OCI-LY7 (cell line): ENCODE data around the gene CAPN13. TPM values are rescaled to one million over a fixed set of nuclear protein-coding genes. Genes with fewer than 3 reads are reported as not detected.

Source experiments
- BruUV-seq: library from RNA; stranded (reverse); fragments of 400-500 nt; replicated peaks from 2 replicates; lab custom pipeline; 2021; lab: Mats Ljungman, UMichigan
- CTCF ChIA-PET: fragments of 300-600 bp; sonication (Branson Sonifier 250); formaldehyde crosslinking; loops from one replicate; lab custom pipeline; 2022; ENCODE audit warnings: antibody characterized with exemption; ENCODE audit not compliant: unreplicated experiment; lab: Charles Lee
- POLR2A ChIA-PET: fragments of 300-600 bp; sonication (Branson Sonifier 250); formaldehyde crosslinking; loops from one replicate; lab custom pipeline; 2022; ENCODE audit warnings: antibody characterized with exemption; lab: Charles Lee
- DNase-seq: peaks from one replicate; pipeline ENCODE4 v3.0.0-alpha.2; 2015; ENCODE audit warnings: low spot score
- H2AFZ ChIP-seq: fragments of 200-600 bp; sonication (generic), shearing (Covaris generic); 2 replicates; pipeline ENCODE4 v1.6.1; 2014; ENCODE audit warnings: mild to moderate bottlenecking, antibody characterized with exemption, low read length, moderate library complexity
- H3K27ac ChIP-seq: fragments of 200-600 bp; sonication (generic); 2 replicates; pipeline ENCODE4 v1.5.1; 2014; ENCODE audit warnings: mixed run types, low read depth, mild to moderate bottlenecking, moderate library complexity, low read length, inconsistent platforms; ENCODE audit not compliant: poor library complexity, severe bottlenecking
- H3K36me3 ChIP-seq: fragments of 200-600 bp; sonication (generic); 2 replicates; pipeline ENCODE4 v1.6.1; 2014; ENCODE audit warnings: mild to moderate bottlenecking, antibody characterized with exemption, low read length, moderate library complexity, mixed read lengths; ENCODE audit not compliant: insufficient read depth
- H3K4me1 ChIP-seq: fragments of 200-600 bp; sonication (generic); 2 replicates; pipeline ENCODE4 v1.5.1; 2014; ENCODE audit warnings: mild to moderate bottlenecking, low read length; ENCODE audit not compliant: insufficient read depth, poor library complexity, severe bottlenecking
- H3K4me2 ChIP-seq: fragments of 200-600 bp; sonication (generic); 2 replicates; pipeline ENCODE4 v1.6.1; 2014; ENCODE audit warnings: mild to moderate bottlenecking, low read length
- H3K4me3 ChIP-seq: fragments of 200-600 bp; sonication (generic); 2 replicates; pipeline ENCODE4 v1.5.1; 2014; ENCODE audit warnings: mild to moderate bottlenecking, low read depth, low read length; ENCODE audit not compliant: poor library complexity, severe bottlenecking
- H3K79me2 ChIP-seq: fragments of 200-600 bp; sonication (generic); 2 replicates; pipeline ENCODE4 v1.6.1; 2016; ENCODE audit warnings: low read depth, mild to moderate bottlenecking, low read length, moderate library complexity, mixed read lengths; ENCODE audit not compliant: insufficient read depth
- H3K9me2 ChIP-seq: fragments of 200-600 bp; sonication (generic); 2 replicates; pipeline ENCODE4 v1.6.1; 2016; ENCODE audit warnings: mild to moderate bottlenecking, low read length, mixed read lengths; ENCODE audit not compliant: insufficient read depth
- H3K9me3 ChIP-seq: fragments of 200-600 bp; sonication (generic); 2 replicates; pipeline ENCODE4 v1.6.1; 2014; ENCODE audit warnings: mild to moderate bottlenecking, mixed run types, low read length, mixed read lengths
- H4K20me1 ChIP-seq: fragments of 200-600 bp; sonication (generic); 2 replicates; pipeline ENCODE4 v1.6.1; 2014; ENCODE audit warnings: mild to moderate bottlenecking, antibody characterized with exemption, low read length, moderate library complexity, mixed read lengths; ENCODE audit not compliant: insufficient read depth
- EZH2phosphoT487 ChIP-seq: fragments of 200-600 bp; sonication (generic); IDR thresholded peaks from 2 replicates; pipeline ENCODE4 v1.6.1; 2018; ENCODE audit warnings: low read depth, borderline replicate concordance, mild to moderate bottlenecking, mixed run types, antibody characterized with exemption, low read length, moderate library complexity, mixed read lengths
- intact Hi-C: fragments of 100-400 bp; cut with micrococcal nuclease; formaldehyde crosslinking; loops from one replicate; pipeline ENCODE4 v1.10.0; 2022; ENCODE audit not compliant: unreplicated experiment
- total RNA-seq, 2 experiments: library from RNA; depleted of rRNA in 1 of 2; stranded (reverse); fragments of >200 nt in 1 of 2; shearing (Covaris generic) in 1 of 2; gene quantifications; 2 replicates each; pipeline ENCODE4 v1.2.3, GENCODE V29; 2014 to 2022
- TF ChIP-seq, protein P1 (sequence below): fragments of 200-600 bp; sonication (generic); conservative IDR thresholded peaks from 2 replicates; pipeline ENCODE4 v1.5.1; 2014; ENCODE audit warnings: mild to moderate bottlenecking, antibody characterized with exemption, low read length, moderate library complexity, mixed read lengths

Gene CAPN13
- total RNA-seq, 2 experiments from 2014 or later, result 0.13 TPM; not detected in 1

GRCh38 chr2:30711646-30712085, 95.6 kb downstream of the CAPN13 start:
- H3K27ac ChIP-seq, result no peak overlapping the region
- no peak overlapping the region for H3K4me3 ChIP-seq
- intact Hi-C loops, result loop anchor here (1.0 to 5.0 kb wide), 3 partner anchors 264 to 546 kb away; partner anchors contain the start of gene LCLAT1
- H3K9me3 ChIP-seq, result no peaks in the 10 kb centered on the region
- H4K20me1 ChIP-seq, result no peaks in the 10 kb centered on the region
- POLR2A ChIA-PET, result interaction anchor here (0.7 to 3.0 kb wide), 5 partner anchors 150 to 547 kb away, joined by 3 to 18 read pairs (median 3); no protein-coding TSS in a partner anchor
- H3K4me2 ChIP-seq, result no peak overlapping the region
- no TSS peak for BruUV-seq
- peaks cover 4% of the 10 kb centered on the region for H3K4me1 ChIP-seq
- CTCF ChIA-PET, result interaction anchor here (0.7 to 3.0 kb wide), 23 partner anchors 10 to 623 kb away, joined by 3 to 28 read pairs (median 4); no protein-coding TSS in a partner anchor
- H3K36me3 ChIP-seq, result no peaks in the 10 kb centered on the region
- H2AFZ ChIP-seq, result no peak overlapping the region
- TF ChIP-seq, protein P1, sequence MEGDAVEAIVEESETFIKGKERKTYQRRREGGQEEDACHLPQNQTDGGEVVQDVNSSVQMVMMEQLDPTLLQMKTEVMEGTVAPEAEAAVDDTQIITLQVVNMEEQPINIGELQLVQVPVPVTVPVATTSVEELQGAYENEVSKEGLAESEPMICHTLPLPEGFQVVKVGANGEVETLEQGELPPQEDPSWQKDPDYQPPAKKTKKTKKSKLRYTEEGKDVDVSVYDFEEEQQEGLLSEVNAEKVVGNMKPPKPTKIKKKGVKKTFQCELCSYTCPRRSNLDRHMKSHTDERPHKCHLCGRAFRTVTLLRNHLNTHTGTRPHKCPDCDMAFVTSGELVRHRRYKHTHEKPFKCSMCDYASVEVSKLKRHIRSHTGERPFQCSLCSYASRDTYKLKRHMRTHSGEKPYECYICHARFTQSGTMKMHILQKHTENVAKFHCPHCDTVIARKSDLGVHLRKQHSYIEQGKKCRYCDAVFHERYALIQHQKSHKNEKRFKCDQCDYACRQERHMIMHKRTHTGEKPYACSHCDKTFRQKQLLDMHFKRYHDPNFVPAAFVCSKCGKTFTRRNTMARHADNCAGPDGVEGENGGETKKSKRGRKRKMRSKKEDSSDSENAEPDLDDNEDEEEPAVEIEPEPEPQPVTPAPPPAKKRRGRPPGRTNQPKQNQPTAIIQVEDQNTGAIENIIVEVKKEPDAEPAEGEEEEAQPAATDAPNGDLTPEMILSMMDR, result peak; percentile 97
- no peak for TF ChIP-seq EZH2phosphoT487
- no peaks in the 10 kb centered on the region for H3K9me2 ChIP-seq
- no peaks in the 10 kb centered on the region for H3K79me2 ChIP-seq
- DNase-seq, result peak; percentile 93

GRCh38 chr2:30710461-30710860, 96.8 kb downstream of the CAPN13 start:
- no peaks in the 10 kb centered on the region for H4K20me1 ChIP-seq
- H3K9me3 ChIP-seq, result no peaks in the 10 kb centered on the region
- DNase-seq, result no peak
- no peaks in the 10 kb centered on the region for H3K36me3 ChIP-seq
- CTCF ChIA-PET, result interaction anchor here (3.0 kb wide), 1 partner anchor 546 kb away, joined by 28 read pairs; no protein-coding TSS in a partner anchor
- peaks cover 4% of the 10 kb centered on the region for H3K4me1 ChIP-seq
- H2AFZ ChIP-seq, result no peak overlapping the region
- no peaks in the 10 kb centered on the region for H3K9me2 ChIP-seq
- H3K27ac ChIP-seq, result no peak overlapping the region
- no TSS peak for BruUV-seq
- H3K4me2 ChIP-seq, result no peak overlapping the region
- no peak overlapping the region for H3K4me3 ChIP-seq
- TF ChIP-seq, protein P1, result no peak
- no peak for TF ChIP-seq EZH2phosphoT487
- POLR2A ChIA-PET, result interaction anchor here (1.1 to 2.3 kb wide), 2 partner anchors 546 to 559 kb away, joined by 3 to 6 read pairs; no protein-coding TSS in a partner anchor
- H3K79me2 ChIP-seq, result no peaks in the 10 kb centered on the region
- intact Hi-C loops, result loop anchor here (5.0 kb wide), 2 partner anchors 263 to 373 kb away; partner anchors contain the start of gene LCLAT1

GRCh38 chr2:30710016-30710415, 97.2 kb downstream of the CAPN13 start:
- H3K9me2 ChIP-seq, result no peaks in the 10 kb centered on the region
- TF ChIP-seq, protein P1, result no peak
- no peak for TF ChIP-seq EZH2phosphoT487
- H3K4me1 ChIP-seq, result peaks cover 4% of the 10 kb centered on the region
- H3K9me3 ChIP-seq, result no peaks in the 10 kb centered on the region
- H3K36me3 ChIP-seq, result no peaks in the 10 kb centered on the region
- no peaks in the 10 kb centered on the region for H3K79me2 ChIP-seq
- ChIA-PET CTCF (interaction anchor here (3.0 kb wide), 1 partner anchor 545 kb away, joined by 28 read pairs; no protein-coding TSS in a partner anchor), POLR2A (interaction anchor here (0.6 to 1.1 kb wide), 2 partner anchors 260 to 559 kb away, joined by 3 read pairs; no protein-coding TSS in a partner anchor)
- H3K4me3 ChIP-seq, result no peak overlapping the region
- BruUV-seq, result no TSS peak
- no peak overlapping the region for H3K27ac ChIP-seq
- intact Hi-C loops, result loop anchor here (5.0 kb wide), 2 partner anchors 263 to 373 kb away; partner anchors contain the start of gene LCLAT1
- H2AFZ ChIP-seq, result no peak overlapping the region
- no peaks in the 10 kb centered on the region for H4K20me1 ChIP-seq
- no peak for DNase-seq
- no peak overlapping the region for H3K4me2 ChIP-seq
